Loucy (cell line): Measurements from ENCODE around the gene MON2.

Source experiments
- H2AFZ ChIP-seq: fragments of 200-600 bp; sonication (generic); 2 replicates; pipeline ENCODE4 v1.6.0; 2016; ENCODE audit warnings: antibody characterized with exemption, mild to moderate bottlenecking, low read length, moderate library complexity
- H3F3A ChIP-seq: fragments of 200-600 bp; 2 replicates; pipeline ENCODE4 v1.6.0; 2016; ENCODE audit warnings: antibody characterized with exemption, low read depth, mild to moderate bottlenecking
- H3K27me3 ChIP-seq: fragments of 200-600 bp; sonication (generic); 2 replicates; pipeline ENCODE4 v1.6.1; 2014; ENCODE audit warnings: low read length, mild to moderate bottlenecking; ENCODE audit not compliant: insufficient read depth, poor library complexity, severe bottlenecking
- H3K36me3 ChIP-seq: fragments of 200-600 bp; sonication (generic); 2 replicates; pipeline ENCODE4 v1.6.1; 2016; ENCODE audit warnings: low read length; ENCODE audit not compliant: insufficient read depth
- H3K4me1 ChIP-seq: fragments of 200-600 bp; sonication (generic); 2 replicates; pipeline ENCODE4 v1.5.1; 2014; ENCODE audit warnings: low read length, mild to moderate bottlenecking; ENCODE audit not compliant: insufficient read depth, poor library complexity, severe bottlenecking
- H3K4me2 ChIP-seq: fragments of 200-600 bp; sonication (generic); 2 replicates; pipeline ENCODE4 v1.6.0; 2014; ENCODE audit warnings: antibody characterized with exemption, low read length, low read depth, mild to moderate bottlenecking; ENCODE audit not compliant: poor library complexity, severe bottlenecking
- H3K4me3 ChIP-seq: fragments of 200-600 bp; sonication (generic); 2 replicates; pipeline ENCODE4 v1.5.1; 2014; ENCODE audit warnings: low read length, mild to moderate bottlenecking, mixed read lengths; ENCODE audit not compliant: poor library complexity, severe bottlenecking
- H3K79me2 ChIP-seq: fragments of 200-600 bp; sonication (generic); 2 replicates; pipeline ENCODE4 v1.6.1; 2014; ENCODE audit warnings: low read length; ENCODE audit not compliant: insufficient read depth
- H3K9ac ChIP-seq: fragments of 200-600 bp; sonication (generic); 2 replicates; pipeline ENCODE4 v1.6.0; 2014; ENCODE audit warnings: mild to moderate bottlenecking, low read depth, low read length, moderate library complexity; ENCODE audit not compliant: poor library complexity, severe bottlenecking
- H3K9me2 ChIP-seq: fragments of 200-600 bp; sonication (generic); replicated peaks from 2 replicates; pipeline ENCODE4 v1.6.1; 2016; ENCODE audit warnings: low read depth, low read length, mixed read lengths
- H3K9me3 ChIP-seq: fragments of 200-600 bp; sonication (generic); 2 replicates; pipeline ENCODE4 v1.6.1; 2014; ENCODE audit warnings: mild to moderate bottlenecking, antibody characterized with exemption, low read length, low read depth; ENCODE audit not compliant: insufficient read depth
- H4K20me1 ChIP-seq: fragments of 200-600 bp; sonication (generic); 2 replicates; pipeline ENCODE4 v1.6.0; 2014; ENCODE audit warnings: antibody characterized with exemption, low read length, mild to moderate bottlenecking; ENCODE audit not compliant: insufficient read depth, poor library complexity, severe bottlenecking
- CTCF ChIP-seq: fragments of 200-600 bp; sonication (generic); conservative IDR thresholded peaks from 2 replicates; pipeline ENCODE4 v1.5.1; 2014; ENCODE audit warnings: mild to moderate bottlenecking, antibody characterized with exemption, low read length
- EZH2phosphoT487 ChIP-seq: fragments of 200-600 bp; IDR thresholded peaks from 2 replicates; pipeline ENCODE4 v1.6.1; 2018; ENCODE audit warnings: antibody characterized with exemption, mild to moderate bottlenecking, moderate library complexity, borderline replicate concordance

Gene MON2

GRCh38 chr12:62598846-62599245 lies 132.2 kb downstream of the MON2 start:
- Histone ChIP-seq H3K4me3 (no peak overlapping the region), H4K20me1 (peaks cover 3% of the 10 kb centered on the region), H3K9ac (no peak overlapping the region), H3F3A (peaks cover 3% of the 10 kb centered on the region; the same call in 1 of the 2 replicates), H3K79me2 (peaks cover 4% of the 10 kb centered on the region), H3K27me3 (no peaks in the 10 kb centered on the region), H3K9me2 (no peaks in the 10 kb centered on the region), H3K9me3 (no peaks in the 10 kb centered on the region), H3K36me3 (no peaks in the 10 kb centered on the region), H3K4me2 (no peak overlapping the region), H2AFZ (no peak overlapping the region), H3K4me1 (peaks cover 38% of the 10 kb centered on the region)
- no peak for TF ChIP-seq EZH2phosphoT487
- no peak for TF ChIP-seq CTCF

- no peaks in the 10 kb centered on the region for H3K36me3 ChIP-seq
- no peaks in the 10 kb centered on the region for H3K9me3 ChIP-seq
- peaks cover 3% of the 10 kb centered on the region; the same call in 1 of the 2 replicates for H3F3A ChIP-seq
- no peaks in the 10 kb centered on the region for H3K27me3 ChIP-seq
- H3K4me1 ChIP-seq, result peaks cover 43% of the 10 kb centered on the region
- H2AFZ ChIP-seq, result no peak overlapping the region
- no peak overlapping the region for H3K4me3 ChIP-seq
- H3K9ac ChIP-seq, result no peak overlapping the region
- TF ChIP-seq EZH2phosphoT487 (no peak), CTCF (peak; percentile 56)
- no peaks in the 10 kb centered on the region for H3K9me2 ChIP-seq
- peaks cover 15% of the 10 kb centered on the region for H3K79me2 ChIP-seq
- H3K4me2 ChIP-seq, result no peak overlapping the region
- H4K20me1 ChIP-seq, result peaks cover 13% of the 10 kb centered on the region
These were observed 133.3 kb downstream of the MON2 start for GRCh38 chr12:62599854-62600437.

GRCh38 chr12:62601765-62602164 lies 135.1 kb downstream of the MON2 start:
- Histone ChIP-seq H4K20me1 (peaks cover 31% of the 10 kb centered on the region), H3K27me3 (no peaks in the 10 kb centered on the region), H3K9me2 (no peaks in the 10 kb centered on the region), H3K9ac (peak overlapping the region; percentile 97), H3K4me1 (peaks cover 48% of the 10 kb centered on the region), H3F3A (peaks cover 3% of the 10 kb centered on the region; the same call in 1 of the 2 replicates), H3K4me3 (peak overlapping the region; percentile 90), H3K4me2 (peak overlapping the region; percentile 90), H3K9me3 (no peaks in the 10 kb centered on the region), H3K36me3 (no peaks in the 10 kb centered on the region), H3K79me2 (peaks cover 33% of the 10 kb centered on the region), H2AFZ (peak overlapping the region; percentile 85)
- TF ChIP-seq CTCF, result no peak
- no peak for TF ChIP-seq EZH2phosphoT487
